Measurements from ENCODE around the gene CSTPP1.
"Not testable (repeated sequence)": the region's sequence is repeated elsewhere in the genome, so short reads cannot be mapped to it uniquely, and the experiment has no call there.

The CSTPP1 gene

GRCh38 chr11:46918083-46918787 is 18.3 kb upstream of the CSTPP1 start, which contains the start of gene LRP4:
Gene LRP4, minus strand, starts transcription at chr11:46918550. Its CDS starts 171 bp downstream, at chr11:46918379.
- DNase-seq (ENCODE audit: low spot score): no peak
- Histone ChIP-seq H3K4me3 (ENCODE audit: severe bottlenecking) (peak within 1 kb of the TSS; percentile 81), H3K27ac (ENCODE audit: poor library complexity, severe bottlenecking) (peak within 1 kb of the TSS; percentile 56), H3K27me3 (ENCODE audit: insufficient read depth, poor library complexity, severe bottlenecking) (no peaks in the 10 kb centered on the region), H3K4me1 (ENCODE audit: insufficient read depth, poor library complexity, severe bottlenecking) (peaks cover 10% of the 10 kb centered on the region), H3K9me3 (ENCODE audit: severe bottlenecking) (no peaks in the 10 kb centered on the region), H3K36me3 (ENCODE audit: low read depth) (no peaks in the 10 kb centered on the region)
- TF ChIP-seq CTCF (IDR thresholded peaks at IDR 0.05; ENCODE audit: poor library complexity, severe bottlenecking): no peak
- ATAC-seq (ENCODE audit: low read depth): peak; percentile 19

- H3K27ac ChIP-seq (ENCODE audit: poor library complexity, severe bottlenecking): no peak overlapping the region
- DNase-seq (ENCODE audit: low spot score) (no peak), ATAC-seq (ENCODE audit: low read depth) (no peak)
- no peaks in the 10 kb centered on the region for H3K9me3 ChIP-seq (ENCODE audit: severe bottlenecking)
- H3K27me3 ChIP-seq (ENCODE audit: insufficient read depth, poor library complexity, severe bottlenecking): no peaks in the 10 kb centered on the region
- peaks cover 9% of the 10 kb centered on the region for H3K4me1 ChIP-seq (ENCODE audit: insufficient read depth, poor library complexity, severe bottlenecking)
- peak overlapping the region; percentile 81 for H3K4me3 ChIP-seq (ENCODE audit: severe bottlenecking)
- H3K36me3 ChIP-seq (ENCODE audit: low read depth): no peaks in the 10 kb centered on the region
- TF ChIP-seq CTCF (IDR thresholded peaks at IDR 0.05; ENCODE audit: poor library complexity, severe bottlenecking): no peak
Observed at GRCh38 chr11:46918788-46919513, 17.6 kb upstream of the CSTPP1 start.

GRCh38 chr11:46920755-46921154 is 15.8 kb upstream of the CSTPP1 start:
- peak; percentile 65 for DNase-seq (ENCODE audit: low spot score)
- ATAC-seq (ENCODE audit: low read depth): peak; percentile 77
- no peaks in the 10 kb centered on the region for H3K36me3 ChIP-seq (ENCODE audit: low read depth)
- peak overlapping the region; percentile 1 for H3K27ac ChIP-seq (ENCODE audit: poor library complexity, severe bottlenecking)
- H3K27me3 ChIP-seq (ENCODE audit: insufficient read depth, poor library complexity, severe bottlenecking): no peaks in the 10 kb centered on the region
- no peaks in the 10 kb centered on the region for H3K4me1 ChIP-seq (ENCODE audit: insufficient read depth, poor library complexity, severe bottlenecking)
- H3K9me3 ChIP-seq (ENCODE audit: severe bottlenecking): no peaks in the 10 kb centered on the region
- TF ChIP-seq CTCF (IDR thresholded peaks at IDR 0.05; ENCODE audit: poor library complexity, severe bottlenecking): no peak
- no peak overlapping the region for H3K4me3 ChIP-seq (ENCODE audit: severe bottlenecking)

- not testable (repeated sequence) for H3K9me3 ChIP-seq (ENCODE audit: severe bottlenecking); H3K27ac ChIP-seq (ENCODE audit: poor library complexity, severe bottlenecking); H3K4me3 ChIP-seq (ENCODE audit: severe bottlenecking); H3K27me3 ChIP-seq (ENCODE audit: insufficient read depth, poor library complexity, severe bottlenecking); ATAC-seq (ENCODE audit: low read depth); DNase-seq (ENCODE audit: low spot score); H3K4me1 ChIP-seq (ENCODE audit: insufficient read depth, poor library complexity, severe bottlenecking); H3K36me3 ChIP-seq (ENCODE audit: low read depth)
Observed at GRCh38 chr11:46927928-46928327, 8.6 kb upstream of the CSTPP1 start.

- H3K9me3 ChIP-seq (ENCODE audit: severe bottlenecking); DNase-seq (ENCODE audit: low spot score); H3K27me3 ChIP-seq (ENCODE audit: insufficient read depth, poor library complexity, severe bottlenecking); ATAC-seq (ENCODE audit: low read depth); H3K4me3 ChIP-seq (ENCODE audit: severe bottlenecking); H3K4me1 ChIP-seq (ENCODE audit: insufficient read depth, poor library complexity, severe bottlenecking); H3K36me3 ChIP-seq (ENCODE audit: low read depth); H3K27ac ChIP-seq (ENCODE audit: poor library complexity, severe bottlenecking): not testable (repeated sequence)
Observed at GRCh38 chr11:46928701-46929100, 7.9 kb upstream of the CSTPP1 start.

Measured in RWPE2 (cell line).